GM21619 (cell line): ENCODE results near the gene TNNC2.
"Not testable (repeated sequence)": the region's sequence is repeated elsewhere in the genome, so short reads cannot be mapped to it uniquely, and the experiment has no call there.

ENCODE experiments used
- ATAC-seq: cut with Tn5 transposase; IDR thresholded peaks from one replicate; pipeline ENCODE4 v1.9.1; 2021; ENCODE audit not compliant: unreplicated experiment

The TNNC2 gene

GRCh38 chr20:45848969-45849582 lies 22.0 kb upstream of the TNNC2 start:
- ATAC-seq = no peak

- no peak for ATAC-seq
Measured at GRCh38 chr20:45848421-45848820, 21.3 kb upstream of the TNNC2 start.

- ATAC-seq = no peak
Measured at GRCh38 chr20:45845452-45845851, 18.3 kb upstream of the TNNC2 start.

GRCh38 chr20:45843506-45843905 lies 16.4 kb upstream of the TNNC2 start:
- ATAC-seq = no peak

- ATAC-seq = peak; percentile 65
Measured at GRCh38 chr20:45842169-45842812, 15.2 kb upstream of the TNNC2 start.

- no peak for ATAC-seq
Measured at GRCh38 chr20:45841407-45842129, 14.5 kb upstream of the TNNC2 start.

GRCh38 chr20:45840700-45841198 lies 13.6 kb upstream of the TNNC2 start:
- no peak for ATAC-seq

- no peak for ATAC-seq
Measured at GRCh38 chr20:45836841-45837240, 9.7 kb upstream of the TNNC2 start.

- no peak for ATAC-seq
Measured at GRCh38 chr20:45835825-45836224, 8.7 kb upstream of the TNNC2 start.

- no peak for ATAC-seq
Measured at GRCh38 chr20:45835329-45835765, 8.2 kb upstream of the TNNC2 start.

GRCh38 chr20:45834797-45835161 lies 7.7 kb upstream of the TNNC2 start:
- ATAC-seq = no peak

GRCh38 chr20:45833883-45834796 lies 7.0 kb upstream of the TNNC2 start:
- ATAC-seq = no peak

GRCh38 chr20:45833030-45833882 lies 6.1 kb upstream of the TNNC2 start, which contains the start of gene SNX21:
SNX21 (plus strand) TSS chr20:45833799; CDS start chr20:45833920, 121 bp downstream.
- ATAC-seq = no peak

GRCh38 chr20:45832619-45833018 lies 5.5 kb upstream of the TNNC2 start:
- no peak for ATAC-seq

GRCh38 chr20:45829673-45830106 lies 2.6 kb upstream of the TNNC2 start:
- ATAC-seq = not testable (repeated sequence)

GRCh38 chr20:45828589-45828988 lies 1.5 kb upstream of the TNNC2 start:
- no peak for ATAC-seq

- no peak for ATAC-seq
Measured at GRCh38 chr20:45827712-45828111, 600 bp upstream of the TNNC2 start.

GRCh38 chr20:45826381-45827019 lies 612 bp downstream of the TNNC2 start:
- no peak for ATAC-seq
